HG03025 (cell line): Measurements from ENCODE around the gene ZBTB43.
"Not testable (repeated sequence)": the region's sequence is repeated elsewhere in the genome, so short reads cannot be mapped to it uniquely, and the experiment has no call there.

Experiments
- ATAC-seq: cut with Tn5 transposase; IDR thresholded peaks from one replicate; pipeline ENCODE4 v1.9.1; 2021; ENCODE audit warnings: mild to moderate bottlenecking, moderate library complexity; ENCODE audit not compliant: unreplicated experiment, low FRiP score

ZBTB43 gene

DNA sequence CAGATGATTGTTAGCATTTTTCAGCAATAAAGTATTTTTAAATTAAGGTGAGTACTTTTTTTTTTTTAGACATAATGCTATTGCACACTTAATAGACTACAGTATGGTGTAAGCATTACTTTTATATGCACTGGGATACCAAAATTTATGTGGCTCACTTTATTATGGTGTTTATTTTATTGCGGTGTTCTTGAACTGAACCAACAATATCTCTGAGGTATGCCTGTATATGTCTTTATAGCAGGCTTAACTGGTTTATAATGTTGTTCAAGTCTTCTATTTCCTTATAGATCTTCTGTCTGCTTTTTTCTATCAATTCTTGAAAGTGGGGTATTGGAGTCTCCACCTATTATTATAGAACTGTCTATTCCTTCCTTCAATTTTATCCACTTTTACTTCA, 18.0 kb downstream of the ZBTB43 start:
- no peak for ATAC-seq

DNA sequence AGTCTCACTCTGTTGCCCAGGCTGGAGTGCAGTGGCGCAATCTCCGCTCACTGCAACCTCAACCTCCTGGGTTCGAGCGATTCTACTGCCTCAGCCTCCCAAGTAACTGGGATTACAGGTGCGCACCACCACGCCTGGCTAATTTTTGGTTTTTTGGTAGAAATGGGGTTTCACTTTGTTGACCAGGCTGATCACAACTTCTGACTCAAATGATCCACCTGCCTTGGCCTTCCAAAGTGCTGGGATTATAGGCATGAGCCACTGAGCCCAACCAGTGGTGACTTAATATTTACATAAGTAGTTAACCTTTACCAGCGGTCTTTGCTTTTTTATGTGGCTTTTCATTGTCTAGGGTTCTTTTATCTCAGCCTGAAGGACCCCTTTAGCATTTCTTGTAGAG, 19.2 kb downstream of the ZBTB43 start:
- not testable (repeated sequence) for ATAC-seq

DNA sequence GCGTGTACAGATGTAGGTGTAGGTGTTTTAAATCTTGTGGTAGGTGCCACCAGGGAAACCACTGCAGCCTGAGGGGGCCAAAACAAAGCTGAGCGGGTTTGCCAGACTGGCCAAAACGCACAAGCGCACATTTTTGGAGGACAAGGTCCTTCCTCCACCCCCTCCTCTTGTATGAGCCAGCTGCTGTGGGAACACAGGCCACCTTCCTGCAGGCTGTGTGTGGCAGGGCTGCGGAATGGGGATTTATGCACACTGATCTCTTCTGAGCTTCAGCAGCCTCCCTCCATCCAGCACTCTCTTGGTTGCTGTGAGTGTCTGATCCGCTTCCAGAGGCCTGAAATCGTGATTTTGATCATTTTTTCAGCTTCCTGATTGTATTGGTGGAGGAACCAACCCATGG, 22.4 kb downstream of the ZBTB43 start:
- ATAC-seq, result no peak

DNA sequence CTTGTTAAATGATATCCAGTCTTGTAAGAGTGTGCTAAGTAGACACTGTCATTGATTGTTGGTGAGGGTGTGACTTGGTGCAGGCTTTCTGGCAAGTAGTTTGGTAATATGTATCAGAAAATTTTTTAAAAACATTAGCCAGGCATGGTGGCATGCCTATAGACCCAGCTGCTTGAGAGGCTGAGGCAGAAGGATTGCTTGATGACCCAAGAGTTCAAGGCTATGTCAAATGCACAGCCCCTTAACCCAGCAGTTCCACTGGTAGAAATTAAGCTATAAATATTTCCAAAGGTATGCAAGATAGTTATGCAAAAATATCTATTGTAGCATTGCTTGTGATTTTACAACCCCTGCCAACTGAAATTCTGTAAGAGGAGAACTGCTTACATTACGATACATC, 24.2 kb downstream of the ZBTB43 start:
- no peak for ATAC-seq

DNA sequence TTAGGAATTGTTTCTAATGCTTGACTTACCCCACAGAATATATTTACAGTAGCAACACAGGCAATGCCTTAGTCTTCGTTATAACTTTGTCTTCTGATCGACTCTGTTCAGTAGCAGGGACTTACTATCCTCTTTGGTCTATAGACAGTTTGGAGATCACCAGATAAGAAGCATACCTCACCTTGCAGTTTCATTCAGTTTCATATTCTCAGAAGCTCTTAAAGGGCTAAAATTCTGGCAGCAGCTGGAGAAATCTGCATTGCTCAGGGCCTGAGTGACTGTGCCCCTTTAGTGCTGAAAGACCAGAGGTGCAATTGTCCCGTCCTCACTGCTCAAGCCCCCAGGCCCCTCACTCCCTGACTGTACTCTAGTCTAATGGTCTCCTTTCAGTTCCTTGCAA, 26.0 kb downstream of the ZBTB43 start:
- ATAC-seq, result no peak

DNA sequence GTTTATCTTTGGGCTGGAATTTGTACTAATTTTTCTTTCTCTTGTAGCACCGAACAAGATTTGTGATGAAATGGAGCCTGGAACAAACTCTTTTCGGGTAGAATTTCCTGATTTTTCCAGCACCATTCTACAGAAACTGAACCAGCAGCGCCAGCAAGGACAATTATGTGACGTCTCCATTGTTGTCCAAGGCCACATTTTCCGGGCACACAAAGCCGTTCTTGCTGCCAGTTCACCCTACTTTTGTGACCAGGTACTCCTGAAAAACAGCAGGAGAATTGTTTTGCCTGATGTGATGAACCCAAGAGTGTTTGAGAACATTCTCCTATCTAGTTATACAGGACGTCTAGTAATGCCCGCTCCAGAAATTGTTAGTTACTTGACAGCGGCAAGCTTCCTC, 27.6 kb downstream of the ZBTB43 start:
- ATAC-seq, result no peak

DNA sequence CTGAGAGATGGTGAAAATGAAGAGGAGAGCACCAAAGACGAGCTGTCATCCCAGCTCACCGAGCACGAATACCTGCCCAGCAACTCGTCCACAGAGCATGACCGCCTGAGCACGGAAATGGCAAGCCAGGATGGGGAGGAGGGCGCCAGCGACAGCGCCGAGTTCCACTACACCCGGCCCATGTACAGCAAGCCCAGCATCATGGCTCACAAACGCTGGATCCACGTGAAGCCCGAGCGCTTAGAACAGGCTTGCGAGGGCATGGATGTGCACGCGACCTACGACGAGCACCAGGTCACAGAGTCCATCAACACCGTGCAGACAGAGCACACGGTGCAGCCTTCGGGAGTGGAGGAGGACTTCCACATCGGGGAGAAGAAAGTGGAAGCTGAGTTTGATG, 28.2 kb downstream of the ZBTB43 start:
- no peak for ATAC-seq

DNA sequence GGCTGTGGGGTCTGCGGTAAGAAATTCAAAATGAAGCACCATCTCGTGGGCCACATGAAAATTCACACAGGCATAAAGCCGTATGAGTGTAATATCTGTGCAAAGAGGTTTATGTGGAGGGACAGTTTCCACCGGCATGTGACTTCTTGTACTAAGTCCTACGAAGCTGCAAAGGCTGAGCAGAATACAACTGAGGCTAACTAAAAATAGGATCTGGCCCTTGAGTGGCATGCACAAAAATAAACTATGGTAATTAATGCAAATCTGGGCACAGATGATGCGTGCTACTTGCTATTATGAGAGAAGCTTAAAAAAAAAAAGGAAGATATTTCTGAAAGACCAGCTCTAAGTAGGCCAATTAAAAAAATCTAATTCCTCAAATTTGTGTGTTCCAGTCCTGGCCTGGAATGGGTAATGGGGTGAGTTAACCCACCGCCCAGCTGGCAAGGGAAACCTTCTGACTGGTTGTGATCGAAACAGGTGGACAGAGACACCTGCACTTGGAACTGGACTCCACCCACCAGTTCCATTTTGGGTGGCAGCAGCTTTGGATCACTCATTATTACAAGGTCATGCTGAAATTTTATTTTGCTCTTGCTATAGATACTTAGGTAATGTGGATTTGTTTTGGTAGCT, 29.0 kb downstream of the ZBTB43 start:
- no peak for ATAC-seq

DNA sequence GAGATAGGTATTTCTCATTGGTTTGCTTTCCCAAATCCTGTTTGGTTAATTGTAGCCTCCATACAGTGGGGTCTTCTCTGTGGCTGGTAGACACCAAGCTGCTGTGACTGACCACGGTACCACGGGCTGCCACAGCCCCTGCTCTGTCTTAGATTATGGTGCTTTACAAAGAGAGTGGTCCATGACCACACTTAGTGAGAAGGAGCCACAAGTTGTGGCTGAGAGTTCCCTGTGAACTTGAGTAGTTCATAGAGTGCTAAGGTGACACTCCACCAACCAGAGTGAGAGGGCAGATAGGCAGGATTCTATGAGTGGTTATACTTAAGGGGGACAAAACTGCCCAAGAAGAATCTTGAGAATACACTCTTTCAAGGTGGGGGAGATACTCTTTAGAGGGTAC, 29.8 kb downstream of the ZBTB43 start:
- no peak for ATAC-seq

DNA sequence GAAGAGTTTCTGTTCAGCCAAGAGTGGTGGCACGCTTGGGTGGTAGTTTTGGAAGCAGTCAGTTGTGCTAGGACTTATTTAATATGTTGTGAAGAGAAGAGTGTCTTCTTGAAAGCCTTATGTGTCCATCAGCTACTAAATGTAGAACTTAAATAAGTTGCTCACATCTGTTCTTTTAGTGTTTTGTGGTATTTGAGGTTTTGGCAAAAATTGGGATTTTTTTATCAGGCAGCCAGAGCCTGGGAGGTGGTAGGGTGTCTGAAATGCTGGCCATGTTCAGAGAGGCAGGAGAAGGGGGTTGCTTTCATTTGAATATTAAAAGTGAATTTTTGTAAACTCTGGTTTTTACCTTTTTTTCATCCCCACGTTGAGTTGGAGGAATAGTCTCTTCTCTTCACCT, 31.4 kb downstream of the ZBTB43 start:
- no peak for ATAC-seq

DNA sequence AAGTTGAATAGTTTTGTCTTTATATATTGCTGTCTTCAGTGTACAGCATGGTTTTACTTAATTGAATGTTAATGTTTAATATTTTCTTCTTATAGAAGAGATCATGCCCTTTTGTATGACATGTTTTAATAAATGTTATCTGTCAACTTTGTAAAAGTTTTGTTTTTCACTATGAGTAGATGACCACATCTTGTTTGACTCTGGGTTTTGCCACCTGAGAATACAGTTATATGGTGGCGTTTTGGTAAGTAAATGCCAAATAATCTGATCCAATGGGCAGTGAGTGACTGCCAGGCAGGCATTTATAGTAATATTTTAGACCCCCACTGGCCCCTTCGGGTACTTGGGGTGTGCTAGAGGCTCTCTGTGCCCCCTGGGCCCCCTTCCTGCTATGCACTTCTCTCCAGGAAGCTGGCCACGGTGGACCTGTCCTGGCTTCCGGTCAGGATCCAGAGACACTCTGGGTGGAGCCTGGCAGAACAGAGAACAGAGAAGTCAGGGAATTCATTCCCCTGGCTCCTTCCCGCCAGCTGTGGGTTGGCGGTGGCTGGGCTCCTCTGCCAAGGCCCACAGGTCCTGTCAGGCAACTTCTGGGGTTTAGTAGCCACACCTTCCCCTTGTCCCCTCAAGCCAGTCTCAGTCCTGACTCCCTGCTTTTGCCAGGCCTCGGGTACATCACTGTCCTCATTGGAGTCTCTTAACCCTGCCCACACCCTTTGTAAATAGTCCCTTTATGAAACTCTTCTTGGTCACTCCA, 33.4 kb downstream of the ZBTB43 start:
- no peak for ATAC-seq

DNA sequence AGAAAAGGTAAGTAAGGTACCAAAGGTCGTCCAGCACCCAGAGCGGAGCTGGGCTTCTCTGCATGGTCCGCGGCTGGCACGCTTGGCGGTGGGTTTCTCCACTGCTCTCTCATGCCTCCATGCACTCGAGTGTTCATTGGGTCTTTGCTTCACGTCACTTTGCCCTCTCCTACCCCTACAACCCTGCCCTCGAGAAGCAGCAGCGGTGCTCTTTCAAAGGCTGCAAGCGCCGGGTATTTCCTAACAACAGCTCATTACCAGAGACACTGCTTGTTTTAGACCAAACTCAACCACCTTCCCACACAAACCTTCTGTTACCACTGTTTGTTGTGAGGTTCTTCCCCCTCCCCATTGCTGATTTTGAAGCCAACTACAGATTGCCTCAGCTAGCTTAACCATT, 34.1 kb downstream of the ZBTB43 start:
- no peak for ATAC-seq

DNA sequence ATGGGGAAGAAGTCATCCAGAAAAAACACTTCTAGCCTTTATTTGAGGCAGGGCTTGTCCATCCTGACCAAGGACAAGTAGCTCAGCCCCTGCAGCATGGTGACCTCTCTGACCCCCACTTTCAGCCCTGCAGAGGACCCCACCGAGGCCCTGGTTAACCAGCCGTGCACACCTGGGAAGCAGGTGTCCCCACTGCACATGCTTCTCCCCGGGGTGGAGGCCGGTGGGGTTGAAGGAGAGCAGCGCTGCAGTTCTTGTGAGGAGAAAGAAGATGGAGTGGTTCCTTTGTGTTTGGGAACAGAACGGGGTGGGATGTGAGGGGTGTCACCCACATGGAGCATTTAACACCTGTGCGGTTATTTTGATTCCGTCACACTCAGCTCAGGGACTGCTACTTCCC, 34.5 kb downstream of the ZBTB43 start:
- no peak for ATAC-seq

DNA sequence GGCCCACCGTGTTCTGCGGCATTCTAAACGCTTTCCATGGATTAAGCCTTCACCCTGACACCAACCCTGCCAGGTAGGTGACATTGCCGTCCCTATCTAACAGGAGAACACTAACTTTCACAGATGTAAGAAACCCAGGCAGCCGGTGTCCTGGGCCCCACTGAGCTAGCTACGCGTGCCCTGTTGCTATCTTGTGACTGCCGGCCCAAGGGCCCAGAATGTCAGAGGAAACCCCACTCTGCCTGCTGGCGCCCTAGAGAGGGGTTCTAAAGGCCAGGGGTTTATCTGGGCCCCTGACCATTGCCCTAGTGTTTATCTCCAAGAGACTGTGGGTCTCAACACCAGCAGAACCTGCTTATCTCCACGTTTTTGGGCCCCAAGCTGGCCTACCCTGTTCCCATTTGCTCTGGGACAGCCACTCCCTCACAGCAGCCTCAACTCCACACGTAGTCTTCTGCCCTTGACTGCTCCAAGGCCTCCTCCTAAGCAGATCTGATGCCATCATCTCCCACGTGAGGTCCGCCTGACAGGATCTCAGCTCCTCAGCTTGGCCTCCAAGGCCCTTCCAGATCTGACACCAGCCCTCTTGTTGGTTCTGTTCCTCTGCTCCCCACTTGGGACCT, 37.5 kb downstream of the ZBTB43 start:
- no peak for ATAC-seq

DNA sequence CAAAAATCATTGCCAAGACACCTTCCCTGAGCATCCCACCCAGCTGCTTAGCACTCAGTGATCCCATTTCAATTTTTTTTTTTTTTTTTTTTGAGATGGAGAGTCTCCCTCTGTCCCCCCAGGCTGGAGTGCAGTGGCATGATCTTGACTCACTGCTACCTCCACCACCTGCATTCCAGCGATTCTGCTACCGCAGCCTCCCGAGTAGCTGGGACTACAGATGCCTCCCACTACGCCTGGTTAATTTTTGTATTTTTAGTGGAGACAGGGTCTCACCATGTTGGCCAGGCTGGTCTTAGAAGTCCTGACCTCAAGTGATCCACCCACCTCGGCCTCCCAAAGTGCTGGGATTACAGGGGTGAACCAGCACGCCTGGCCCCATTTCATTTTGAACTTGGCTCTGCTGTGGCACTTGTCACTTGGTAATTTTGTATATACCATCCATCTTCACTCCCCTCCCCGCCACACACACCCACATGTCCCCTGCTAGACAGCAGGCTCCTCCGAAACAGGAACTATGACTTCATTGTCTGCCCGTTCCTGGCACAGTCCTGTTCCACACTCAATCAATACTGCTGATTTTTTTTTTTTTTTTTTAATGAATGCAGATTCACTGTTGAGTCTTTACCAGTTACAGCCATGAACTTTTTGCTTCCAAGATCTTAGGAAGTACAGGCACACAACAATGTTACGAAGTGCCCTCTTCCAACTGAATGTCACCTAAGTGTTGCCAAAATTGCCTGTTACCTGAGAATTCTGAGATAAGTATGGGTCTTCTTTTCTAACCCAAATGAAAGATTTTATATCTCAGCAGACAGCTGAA, 38.3 kb downstream of the ZBTB43 start:
- ATAC-seq, result no peak

DNA sequence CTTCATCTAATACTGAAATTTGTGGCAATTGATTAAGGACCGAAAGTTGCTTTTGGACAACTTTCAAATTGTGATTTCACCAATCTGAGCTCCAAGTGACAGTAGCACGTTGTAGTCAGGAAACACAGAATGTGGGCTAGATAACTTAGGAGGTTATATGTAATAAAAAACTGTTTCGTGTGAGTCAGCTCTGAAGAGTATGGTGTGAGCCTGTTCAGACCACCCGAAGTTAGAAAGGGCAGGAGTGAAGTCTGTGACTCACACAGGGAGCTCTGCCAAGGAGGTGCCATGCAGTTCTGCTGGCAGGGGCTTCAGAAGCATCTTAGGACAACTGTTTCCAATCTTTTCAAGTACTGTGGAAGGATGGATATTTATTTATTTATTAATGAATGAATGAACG, 39.2 kb downstream of the ZBTB43 start:
- ATAC-seq, result no peak

DNA sequence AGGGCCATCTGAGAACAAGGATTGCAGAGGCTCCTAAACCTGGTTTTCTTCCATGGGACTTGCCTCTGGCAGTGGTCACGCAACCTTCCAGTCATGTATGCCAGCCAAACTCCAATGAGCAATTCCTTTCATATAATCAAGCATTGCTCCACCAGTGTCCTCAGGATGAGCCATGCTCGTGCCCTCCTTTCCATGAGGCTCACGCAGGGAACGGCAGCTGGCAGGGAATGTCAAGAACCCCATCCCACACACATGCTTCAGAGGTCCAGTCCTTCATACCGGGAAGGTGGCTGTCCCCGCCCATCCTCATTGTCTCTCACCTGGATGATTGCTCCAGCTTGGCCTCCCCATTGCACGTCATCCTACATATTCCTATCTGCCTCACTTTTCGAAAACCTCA, 42.2 kb downstream of the ZBTB43 start:
- no peak for ATAC-seq

DNA sequence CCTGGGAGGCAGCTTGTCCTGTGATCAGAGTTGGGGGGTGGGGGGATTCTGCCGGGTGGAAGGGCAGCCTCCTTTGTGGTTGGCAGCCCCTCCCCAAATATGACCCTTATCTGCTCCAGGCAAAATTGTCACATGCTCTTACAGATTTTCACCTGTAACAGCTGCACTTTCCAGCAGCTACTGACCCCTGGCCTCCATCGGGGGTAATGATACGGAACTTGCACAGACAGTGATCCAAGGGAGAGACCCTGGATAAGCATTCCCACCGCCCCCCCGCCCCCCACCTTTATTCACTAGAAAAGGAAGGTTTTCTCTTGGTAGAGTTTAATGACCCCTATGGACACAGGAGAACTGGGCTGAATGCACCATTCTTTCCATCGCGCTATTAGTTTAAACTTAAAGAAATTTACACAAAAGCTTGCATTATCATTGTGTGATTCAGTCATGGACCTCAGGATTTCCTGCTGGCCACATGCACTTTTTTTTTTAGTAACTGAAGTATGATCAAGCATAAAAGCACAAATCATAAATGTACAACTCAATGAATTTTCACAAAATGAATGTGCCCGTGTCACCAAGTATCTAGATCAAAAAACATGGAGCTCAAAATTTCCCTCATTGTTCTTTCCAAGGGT, 44.9 kb downstream of the ZBTB43 start:
- ATAC-seq, result no peak

DNA sequence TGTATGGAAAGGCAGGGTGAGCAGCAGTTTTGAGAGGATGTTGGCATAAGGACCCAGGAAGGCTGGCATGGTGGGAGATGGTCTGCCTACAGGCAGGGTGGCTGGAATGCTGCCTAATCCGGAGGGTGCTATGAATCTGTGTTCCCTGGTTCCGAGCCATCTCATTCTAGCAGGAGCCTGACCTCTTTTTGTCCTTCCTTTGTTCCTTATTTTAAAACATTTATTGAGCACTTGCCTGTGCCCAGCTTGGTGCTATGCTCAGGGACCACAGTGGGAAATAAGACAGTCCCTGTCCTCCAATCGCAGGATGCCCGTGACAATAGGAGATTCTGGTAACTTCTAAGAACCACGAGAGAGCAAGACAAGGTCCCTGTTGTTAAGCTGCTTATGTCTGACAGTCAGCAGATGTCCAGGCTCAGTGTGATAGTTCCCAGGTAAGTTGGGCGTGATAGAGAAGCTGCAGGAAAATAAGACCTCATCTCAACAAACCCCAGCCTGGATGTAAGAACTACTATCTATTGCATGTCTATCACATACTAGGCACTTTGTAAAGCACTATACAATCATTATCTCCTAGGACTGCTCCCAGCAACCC, 46.5 kb downstream of the ZBTB43 start:
- ATAC-seq, result no peak

DNA sequence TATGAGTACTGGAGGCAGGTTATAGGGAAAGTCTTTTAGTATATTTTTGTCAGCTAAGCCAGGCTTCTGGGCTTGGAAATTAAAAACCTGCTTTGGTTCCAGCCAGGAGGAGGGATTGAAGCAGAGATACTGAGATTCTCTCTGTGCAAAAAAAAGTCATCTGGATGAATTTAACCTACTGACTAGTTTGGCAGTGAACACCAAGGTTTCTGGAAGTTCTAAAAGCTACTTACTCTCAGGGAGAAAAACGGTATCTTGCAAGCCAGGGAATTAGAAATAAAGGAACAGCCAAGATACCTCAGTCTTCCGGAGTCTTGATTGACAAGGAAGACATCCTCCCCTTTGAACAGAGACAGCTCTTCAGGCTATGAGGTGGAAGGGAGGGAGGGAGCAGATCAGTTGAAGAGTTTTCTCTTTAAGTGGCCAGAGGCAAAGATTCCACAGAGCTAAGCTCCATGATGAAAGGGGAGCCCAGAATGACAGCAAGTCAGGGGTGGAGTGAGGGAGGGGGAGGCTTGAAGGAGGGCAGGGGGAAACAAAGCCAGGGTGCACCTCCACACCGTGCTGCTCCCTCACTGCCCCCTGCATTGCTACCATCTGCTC, 47.3 kb downstream of the ZBTB43 start:
- ATAC-seq, result no peak
